ENCODE data around the gene YIPF1. TPM values are rescaled to one million over a fixed set of nuclear protein-coding genes. Genes with fewer than 3 reads are reported as not detected.

The YIPF1 gene
- total RNA-seq, 4 donors from 2014 or later, result 14.1 to 27.1 (median 17.6) TPM

- TF ChIP-seq EP300 (IDR thresholded peaks at IDR 0.05) (no peak), CTCF (IDR thresholded peaks at IDR 0.05) (no peak), POLR2A (IDR thresholded peaks at IDR 0.05) (no peak)
- no peak overlapping the region for H3K27ac ChIP-seq
- no peaks in the 10 kb centered on the region for H3K4me1 ChIP-seq
- no peaks in the 10 kb centered on the region for H3K27me3 ChIP-seq
- ATAC-seq, result no peak
- no peak overlapping the region for H3K4me3 ChIP-seq
- 55 to 56% methylated on average over 6 of the region's 7 CpGs for WGBS, 2 donors (ENCODE audit: low coverage in 1 of 2)
- H3K36me3 ChIP-seq, result peaks cover 0 to 78% of the 10 kb centered on the region in 2 donors
- H3K9me3 ChIP-seq, result no peaks in the 10 kb centered on the region
Observed at GRCh38 chr1:53862507-53862906, 27.1 kb downstream of the YIPF1 start.

GRCh38 chr1:53860967-53861411 is 28.6 kb downstream of the YIPF1 start:
- ATAC-seq, result no peak
- no peaks in the 10 kb centered on the region for H3K4me1 ChIP-seq
- no peaks in the 10 kb centered on the region for H3K9me3 ChIP-seq
- H3K27ac ChIP-seq, result no peak overlapping the region
- TF ChIP-seq POLR2AphosphoS5 (IDR thresholded peaks at IDR 0.05) (no peak), CTCF (IDR thresholded peaks at IDR 0.05) (peak; percentile 48 to 73 (median 61))
- H3K27me3 ChIP-seq, result no peaks in the 10 kb centered on the region
- H3K36me3 ChIP-seq, result peaks cover 0 to 80% of the 10 kb centered on the region in 2 donors
- H3K4me3 ChIP-seq, result no peak overlapping the region

- no peaks in the 10 kb centered on the region for H3K27me3 ChIP-seq
- H3K9me3 ChIP-seq, result no peaks in the 10 kb centered on the region
- no peak for TF ChIP-seq CTCF (IDR thresholded peaks at IDR 0.05)
- no peak for TF ChIP-seq EP300 (IDR thresholded peaks at IDR 0.05)
- TF ChIP-seq POLR2A (IDR thresholded peaks at IDR 0.05), result no peak
- no peak for TF ChIP-seq POLR2AphosphoS5 (IDR thresholded peaks at IDR 0.05)
- ATAC-seq, result no peak
- no peak overlapping the region for H3K4me3 ChIP-seq
- peaks cover 0 to 57% of the 10 kb centered on the region in 2 donors for H3K36me3 ChIP-seq
- WGBS, 2 donors (ENCODE audit: low coverage in 1 of 2), result 85 to 88% methylated on average over 7 to 9 of the region's 9 CpGs
- H3K27ac ChIP-seq, result no peak overlapping the region
- H3K4me1 ChIP-seq, result no peaks in the 10 kb centered on the region
Observed at GRCh38 chr1:53851571-53852285, 37.9 kb downstream of the YIPF1 start.

GRCh38 chr1:53850082-53850673 is 39.4 kb downstream of the YIPF1 start:
- Histone ChIP-seq H3K4me1 (no peaks in the 10 kb centered on the region), H3K27ac (no peak overlapping the region), H3K36me3 (peaks cover 0 to 42% of the 10 kb centered on the region in 2 donors), H3K9me3 (no peaks in the 10 kb centered on the region), H3K4me3 (no peak overlapping the region), H3K27me3 (no peaks in the 10 kb centered on the region)
- ATAC-seq, result no peak
- 75 to 92% methylated on average over 5 to 7 of the region's 7 CpGs for WGBS, 2 donors (ENCODE audit: low coverage in 1 of 2)
- TF ChIP-seq POLR2A (IDR thresholded peaks at IDR 0.05) (no peak), CTCF (IDR thresholded peaks at IDR 0.05) (no peak), POLR2AphosphoS5 (IDR thresholded peaks at IDR 0.05) (no peak), EP300 (IDR thresholded peaks at IDR 0.05) (no peak)

GRCh38 chr1:53847980-53848379 is 41.6 kb downstream of the YIPF1 start:
- TF ChIP-seq POLR2A (IDR thresholded peaks at IDR 0.05), result no peak
- no peak for TF ChIP-seq EP300 (IDR thresholded peaks at IDR 0.05)
- no peak for TF ChIP-seq CTCF (IDR thresholded peaks at IDR 0.05)
- Histone ChIP-seq H3K4me3 (no peak overlapping the region), H3K36me3 (peaks cover 0 to 20% of the 10 kb centered on the region in 2 donors), H3K4me1 (no peaks in the 10 kb centered on the region), H3K27me3 (no peaks in the 10 kb centered on the region), H3K27ac (no peak overlapping the region), H3K9me3 (peaks cover 0 to 6% (median 0%) of the 10 kb centered on the region in 3 donors)
- 85 to 96% methylated on average over 5 to 6 of the region's 6 CpGs for WGBS, 2 donors (ENCODE audit: low coverage in 1 of 2)
- no peak for ATAC-seq
